NCI-H187 treated with DMSO at 0.1 percent for 48 hours (cell line): Measurements from ENCODE around the gene DST.
A peak's percentile ranks its signal among the peaks of the same experiment; 100 is the strongest.
"Not testable (repeated sequence)": the region's sequence is repeated elsewhere in the genome, so short reads cannot be mapped to it uniquely, and the experiment has no call there.

Experiments used
- DNase-seq: peaks from one replicate; lab custom pipeline; 2025; lab: John Stamatoyannopoulos, UW

The DST gene

DNA sequence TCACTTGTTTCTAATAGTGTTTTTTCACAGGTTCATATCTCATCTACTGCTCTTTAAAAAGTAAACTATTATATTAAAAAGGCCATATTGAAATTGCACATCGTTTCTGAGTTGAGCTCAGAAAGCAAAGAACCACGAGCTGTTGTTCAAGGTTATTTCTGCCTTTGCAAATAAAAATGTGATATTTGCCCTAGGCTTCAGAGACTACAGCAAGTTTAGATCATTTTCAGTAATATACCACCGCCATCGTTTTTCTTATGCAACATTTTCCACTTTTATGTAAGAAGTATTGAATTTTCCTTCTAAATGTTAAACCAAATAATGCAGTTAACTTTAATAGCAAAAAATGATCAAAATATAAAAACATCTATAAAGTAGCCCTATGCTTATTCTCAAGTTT lies 71.1 kb downstream of the DST start:
- no peak for DNase-seq

DNA sequence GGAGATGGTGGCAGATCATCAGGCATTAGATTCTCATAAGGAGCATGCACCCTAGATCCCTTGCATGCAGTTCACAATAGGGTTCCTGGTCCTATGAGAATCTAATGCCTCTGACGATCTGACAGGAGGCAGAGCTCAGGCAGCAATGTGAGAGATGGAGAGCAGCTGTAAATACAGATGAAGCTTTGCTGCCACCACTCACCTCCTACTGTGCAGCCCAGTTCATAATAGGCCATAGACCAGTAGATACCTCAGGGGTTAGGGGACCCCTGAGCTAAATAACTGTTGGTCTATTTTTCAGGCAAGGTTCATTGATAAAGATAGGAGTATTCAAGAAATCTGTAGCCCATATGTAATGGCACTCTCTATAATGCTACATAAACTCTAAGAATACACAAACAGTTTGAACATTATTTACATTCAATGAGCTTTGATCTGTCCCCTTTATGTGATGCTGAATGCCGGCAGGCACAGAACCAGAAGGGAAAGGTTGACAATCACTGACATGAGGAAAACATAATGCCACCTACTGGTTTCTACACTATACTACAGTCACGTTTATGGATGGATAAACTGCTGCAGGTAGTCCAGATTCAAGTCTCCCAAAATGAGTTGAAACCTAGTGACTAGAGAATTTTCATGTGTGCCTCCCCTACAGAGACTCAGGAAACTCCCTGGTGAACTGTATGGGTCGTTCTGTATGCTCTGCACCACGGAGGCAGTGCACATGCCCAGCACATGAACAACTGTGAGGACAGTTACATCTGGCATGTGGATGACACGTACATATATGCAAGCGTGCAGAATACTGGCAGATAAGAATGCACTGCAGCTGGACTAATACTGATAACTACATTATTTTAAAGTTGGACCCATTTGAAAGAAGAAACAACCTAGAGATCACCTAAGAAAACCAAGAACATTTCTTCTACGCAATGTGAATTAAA lies 72.0 kb downstream of the DST start:
- no peak for DNase-seq

DNA sequence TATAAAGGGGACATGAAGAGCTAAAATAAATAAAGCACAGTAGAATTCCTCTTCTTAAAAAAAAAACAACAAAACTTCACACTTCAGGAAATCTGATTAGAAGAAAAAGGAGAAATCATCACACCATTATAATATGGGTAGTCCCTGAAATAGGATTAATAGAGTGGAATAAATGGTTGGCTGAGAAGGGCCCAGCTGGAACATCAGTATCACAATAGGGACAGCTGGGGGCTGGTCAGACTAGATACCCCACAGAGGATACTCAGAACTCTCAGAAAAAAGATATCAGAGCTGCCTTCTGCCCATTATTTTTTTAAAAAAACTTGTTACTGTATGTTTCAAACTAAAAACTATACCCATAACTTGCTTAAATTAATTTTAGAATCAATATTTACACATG lies 75.2 kb downstream of the DST start:
- DNase-seq, result no peak

DNA sequence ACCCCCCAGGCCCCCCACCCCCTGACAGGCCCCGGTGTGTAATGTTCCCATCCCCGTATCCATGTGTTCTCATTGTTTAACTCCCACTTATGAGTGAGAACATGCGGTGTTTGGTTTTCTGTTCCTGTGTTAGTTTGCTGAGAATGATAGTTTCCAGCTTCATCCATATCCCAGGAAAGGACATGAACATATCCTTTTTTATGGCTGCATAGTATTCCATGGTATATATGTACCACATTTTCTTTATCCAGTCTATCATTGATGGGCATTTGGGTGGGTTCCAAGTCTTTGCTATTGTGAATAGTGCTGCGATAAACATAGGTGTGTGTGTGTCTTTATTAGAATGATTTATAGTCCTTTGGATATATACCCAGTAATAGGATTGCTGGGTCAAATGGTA lies 80.0 kb downstream of the DST start:
- not testable (repeated sequence) for DNase-seq

DNA sequence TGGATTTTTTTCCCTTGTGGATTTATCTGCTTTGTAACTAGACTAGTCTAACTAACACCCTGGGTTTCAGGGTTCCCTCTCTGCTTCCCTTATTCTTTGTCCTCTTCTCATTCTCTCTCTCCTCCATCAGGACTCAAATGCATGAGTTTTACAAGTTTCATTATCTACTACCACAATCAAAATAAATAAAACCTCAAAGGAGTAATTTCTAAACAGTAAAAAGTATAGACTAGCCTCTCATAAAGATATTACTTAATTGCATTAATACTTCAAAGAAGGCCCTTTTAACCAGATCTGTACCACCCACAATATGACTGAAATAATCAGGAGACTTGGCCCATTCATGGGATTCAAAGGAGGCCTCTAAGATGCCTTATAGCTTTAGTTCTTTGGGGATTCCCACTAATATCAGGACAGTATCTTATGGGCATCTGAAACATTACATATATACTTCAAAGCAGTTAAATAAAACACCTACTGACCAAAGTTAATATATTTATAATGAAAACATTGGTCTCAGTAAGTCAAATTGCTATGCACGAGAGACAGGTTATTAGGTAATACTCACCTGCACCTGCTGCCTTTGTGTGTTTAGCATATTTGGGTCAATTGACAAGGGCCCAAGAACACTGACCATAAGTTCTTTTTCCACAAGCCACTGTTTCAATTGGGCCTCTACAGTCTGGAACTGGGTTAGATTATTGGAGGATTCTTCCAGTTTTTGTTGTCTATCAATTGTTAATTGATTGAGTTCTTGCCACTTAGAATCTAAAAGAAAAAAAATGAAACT lies 85.7 kb downstream of the DST start:
- DNase-seq, result no peak

DNA sequence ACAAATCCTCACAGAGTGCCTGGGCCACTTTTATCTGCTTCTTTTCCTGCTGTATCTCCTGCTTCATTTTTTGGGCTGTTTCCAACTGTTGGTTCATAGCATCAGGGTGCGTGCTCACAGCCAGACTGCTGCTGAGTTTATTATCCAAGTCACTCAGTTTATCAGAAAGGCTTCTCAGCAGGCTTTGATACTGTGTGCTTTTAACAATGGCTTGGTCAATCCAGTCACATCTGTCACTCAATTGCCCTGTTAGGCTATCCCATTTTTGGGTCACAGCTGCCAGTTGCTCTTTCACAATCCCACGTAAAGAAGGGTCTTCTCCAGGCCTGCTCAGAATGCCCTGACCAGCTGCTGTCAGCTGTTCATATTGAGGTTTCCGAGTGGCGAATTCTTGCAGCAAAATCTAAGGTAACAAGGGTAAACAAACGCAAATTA lies 87.2 kb downstream of the DST start:
- DNase-seq, result no peak

DNA sequence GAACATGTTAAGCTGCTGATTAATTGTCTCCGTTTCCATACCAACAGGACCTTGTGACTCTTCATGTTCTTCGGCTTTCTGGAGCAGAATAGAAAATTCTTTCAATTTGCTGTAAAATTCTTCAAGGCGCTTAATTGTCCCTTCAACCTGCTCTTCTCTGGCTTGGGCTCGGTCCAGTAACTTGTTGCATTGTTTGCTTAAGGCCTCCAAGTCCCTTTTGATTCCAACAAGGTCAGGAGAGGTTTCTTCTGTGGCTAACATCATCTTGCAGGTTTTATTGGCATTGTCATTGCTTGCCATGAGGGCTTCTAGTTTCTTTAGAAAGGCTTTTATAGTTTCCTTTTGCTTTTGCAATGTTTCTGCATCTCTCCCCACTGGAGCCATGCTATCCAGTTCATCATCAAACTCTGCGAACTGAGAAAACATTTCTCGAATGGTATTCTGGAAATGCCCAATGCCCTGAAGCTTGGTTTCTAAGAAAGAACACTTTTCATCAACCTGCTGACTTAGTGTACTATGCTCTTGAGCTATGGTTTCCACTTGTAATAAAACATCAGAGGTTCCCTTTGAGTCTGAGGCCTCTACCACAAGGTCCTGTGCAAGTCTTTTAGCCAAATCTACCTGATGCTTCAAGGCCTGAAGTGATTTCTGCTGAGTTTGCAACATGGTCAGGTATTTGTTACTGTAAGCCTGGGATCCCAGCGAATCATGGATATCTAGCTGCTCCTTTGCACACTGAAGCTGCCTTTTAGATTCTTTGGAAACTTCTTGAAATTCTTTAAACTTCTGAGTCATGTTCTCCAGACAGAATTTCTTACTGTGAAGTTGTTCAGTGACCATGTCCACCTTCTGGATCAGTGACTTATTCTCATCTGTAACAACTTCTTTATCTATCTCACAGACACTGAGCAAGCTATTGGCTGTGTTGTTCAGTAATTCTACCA lies 90.2 kb downstream of the DST start:
- DNase-seq, result no peak

DNA sequence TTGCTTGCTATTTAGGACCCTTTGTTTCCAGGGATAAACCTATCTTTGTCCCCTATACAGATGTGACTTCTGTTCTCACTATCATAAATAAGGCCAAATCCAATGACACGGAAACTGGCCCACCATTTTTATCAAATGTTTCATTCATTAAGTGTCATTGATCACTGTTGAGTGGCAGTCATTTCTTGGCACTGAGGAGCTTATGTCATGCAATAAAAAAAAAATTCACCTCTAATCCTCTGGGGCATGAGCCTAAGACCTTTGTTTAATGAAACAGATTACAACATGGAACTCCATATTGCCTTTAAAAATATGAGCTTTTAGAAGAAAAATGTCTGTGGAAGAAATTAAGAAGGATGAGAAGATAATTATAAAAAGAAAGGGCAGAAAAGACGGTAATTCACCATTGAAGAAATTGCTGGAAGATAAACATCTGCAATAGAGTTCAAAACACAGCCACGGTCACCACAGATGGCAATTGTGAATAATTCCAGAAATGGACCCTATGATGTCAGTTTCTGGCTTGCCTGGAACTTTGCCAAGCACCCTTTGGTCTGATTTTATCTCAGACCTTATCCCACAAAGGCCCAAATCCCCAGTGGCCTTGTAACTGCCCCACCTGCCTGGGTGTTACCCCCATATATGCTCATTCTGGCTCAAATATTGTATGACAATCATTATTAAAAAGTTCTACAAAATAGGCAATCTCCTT lies 91.1 kb downstream of the DST start:
- DNase-seq, result no peak

DNA sequence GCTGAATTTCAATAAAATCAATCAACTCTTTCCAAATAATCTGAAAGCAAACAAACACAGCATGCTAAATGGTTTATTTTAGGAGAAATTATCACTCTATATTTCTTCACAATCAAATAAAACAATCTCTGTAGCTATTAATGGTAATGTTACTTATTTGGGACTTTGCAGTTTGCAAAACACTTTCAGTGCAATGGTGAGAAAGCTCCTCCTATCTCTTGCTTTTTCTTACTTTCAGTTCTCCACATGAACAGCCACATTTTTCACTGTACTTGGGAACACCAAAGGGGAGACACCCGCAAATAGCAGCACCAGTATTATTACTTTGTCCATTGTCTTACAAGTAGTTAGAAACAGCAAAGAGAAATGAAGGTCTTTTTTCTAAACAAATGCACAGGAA lies 92.4 kb downstream of the DST start:
- no peak for DNase-seq

DNA sequence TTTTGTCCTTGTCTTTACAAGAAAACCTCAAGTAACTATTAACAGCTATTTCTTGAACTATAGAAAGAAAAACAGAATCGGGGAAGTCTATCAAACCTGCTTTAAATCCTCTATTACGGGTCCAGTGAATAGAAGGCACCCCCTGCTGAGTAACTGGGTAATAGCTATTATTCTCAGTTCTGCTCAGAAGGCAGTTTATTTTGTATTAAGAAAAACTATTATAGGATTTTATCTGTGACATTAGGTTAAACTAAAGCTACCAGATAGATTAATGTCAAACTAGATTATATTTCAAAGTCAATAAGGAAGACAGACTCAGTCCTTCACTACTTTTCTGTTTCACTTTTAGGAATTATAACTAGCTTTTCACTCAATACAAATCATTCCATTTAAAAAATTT lies 93.7 kb downstream of the DST start:
- DNase-seq, result no peak

DNA sequence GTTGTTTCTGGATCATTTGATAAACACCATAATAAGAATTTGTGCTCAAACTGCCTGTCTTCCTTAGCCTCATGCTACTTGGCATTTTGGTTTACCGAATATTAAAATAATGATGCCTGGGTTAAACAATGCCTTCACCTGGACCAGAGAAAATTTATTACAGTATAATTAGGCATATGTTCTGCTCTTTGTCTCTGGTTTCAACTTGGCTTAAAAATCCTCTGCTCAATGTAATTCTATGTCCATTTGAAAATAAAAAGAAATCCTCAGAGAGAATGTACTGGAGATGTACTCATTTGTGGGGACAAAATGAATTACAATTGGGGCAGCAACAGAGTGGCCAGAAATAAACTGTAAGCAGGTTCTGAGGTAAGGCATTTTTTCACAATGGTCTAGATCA lies 95.0 kb downstream of the DST start:
- no peak for DNase-seq

DNA sequence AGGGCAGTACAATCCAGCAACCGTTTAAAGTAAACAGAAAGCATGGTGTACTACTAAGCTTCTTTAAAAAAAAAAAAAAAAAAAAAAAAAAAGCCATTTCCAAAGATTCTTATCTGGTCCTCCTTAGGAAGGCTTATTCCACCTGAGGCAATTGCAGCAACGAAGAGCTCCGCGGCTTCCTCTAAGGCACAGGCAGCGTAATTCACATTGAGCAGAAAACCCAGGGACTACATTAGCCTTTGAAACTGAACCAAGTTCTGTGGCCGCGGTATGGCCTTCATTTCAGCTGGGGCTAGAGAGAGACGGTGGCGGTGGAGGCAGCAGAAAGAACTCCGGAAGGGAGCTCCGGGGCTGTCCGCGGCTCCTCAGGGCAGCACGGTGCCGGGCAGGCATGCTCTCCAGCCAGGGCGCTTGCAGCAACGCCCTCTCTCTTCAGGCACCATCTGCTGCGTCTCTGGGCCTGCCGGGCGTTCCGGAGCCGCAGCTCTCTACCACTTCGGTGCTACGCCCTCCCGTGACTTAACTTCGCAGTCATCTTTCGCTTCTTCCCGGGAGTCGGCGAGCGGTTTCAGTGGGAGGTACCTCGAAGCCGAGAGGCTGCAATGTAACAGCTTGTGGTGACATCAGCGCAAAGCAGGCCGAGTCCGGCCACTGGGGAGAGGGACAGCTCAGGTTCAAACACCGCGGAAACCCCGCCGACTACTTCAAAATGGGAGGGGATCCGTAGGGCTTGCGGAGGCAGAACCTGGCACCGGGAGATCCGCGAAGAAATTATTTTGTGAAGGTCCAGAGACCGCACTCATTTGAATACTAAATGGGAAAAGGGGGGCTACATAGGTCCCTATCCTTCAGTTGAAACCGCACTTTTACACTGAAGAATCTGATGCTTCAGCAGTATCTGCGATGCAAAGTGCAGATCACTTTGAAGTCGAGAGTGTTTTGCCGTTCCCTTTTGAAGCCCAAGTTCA lies 100.0 kb downstream of the DST start:
- peak; percentile 72 for DNase-seq

DNA sequence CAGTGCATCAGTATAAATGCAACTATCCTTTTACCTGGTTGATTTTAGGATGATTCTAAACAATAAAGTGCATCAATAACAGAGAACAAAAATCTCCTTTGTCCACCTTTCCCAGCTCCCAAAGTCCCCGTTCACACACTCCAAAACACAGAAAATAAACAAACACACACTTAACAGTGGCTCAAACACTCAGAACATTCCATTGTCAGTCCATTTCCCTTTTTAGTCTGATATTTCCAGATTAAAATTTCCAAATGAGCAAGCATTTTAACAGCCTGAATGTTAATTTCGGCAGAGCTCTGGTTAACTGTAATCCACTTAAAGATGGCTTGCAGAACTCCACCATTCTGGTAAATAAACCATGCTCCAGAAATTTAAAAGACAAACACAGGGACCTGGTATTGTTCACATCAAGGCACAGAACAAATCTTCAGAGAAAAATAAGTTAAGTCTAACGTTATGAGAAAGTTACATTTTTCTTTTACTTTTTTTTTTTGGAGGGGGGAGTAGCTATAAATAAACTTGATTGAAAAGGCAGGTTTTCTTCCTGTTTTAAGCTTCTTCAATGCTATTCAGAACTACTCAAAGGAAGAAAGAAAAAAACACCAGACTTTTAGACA lies 100.8 kb downstream of the DST start:
- DNase-seq, result no peak

DNA sequence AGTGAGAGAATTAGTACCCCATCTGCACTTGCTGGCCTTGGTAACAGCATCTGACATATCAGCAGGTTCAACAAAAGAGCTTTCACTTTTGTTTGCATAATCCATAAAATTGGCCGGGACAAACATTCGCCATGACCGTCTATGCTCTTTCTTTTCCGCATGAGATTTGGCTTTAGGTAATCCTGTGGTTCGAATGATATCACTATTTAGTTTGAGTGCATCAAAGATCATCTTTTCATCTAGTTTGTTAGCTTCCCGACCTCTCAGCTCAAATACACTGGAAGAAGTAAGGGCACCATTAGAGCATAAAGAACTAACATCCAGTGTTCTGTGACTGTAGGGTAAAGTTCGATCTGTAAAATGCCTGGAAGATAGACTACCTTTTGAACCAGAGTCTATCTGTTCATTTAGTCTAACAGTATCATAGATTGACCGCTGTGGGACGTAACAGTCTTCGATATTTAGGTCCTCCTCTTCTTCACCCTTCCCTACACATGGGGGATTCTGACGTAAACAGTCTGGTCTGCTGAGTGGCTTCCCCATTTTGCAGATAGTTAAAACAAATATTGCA lies 101.6 kb downstream of the DST start:
- no peak for DNase-seq

DNA sequence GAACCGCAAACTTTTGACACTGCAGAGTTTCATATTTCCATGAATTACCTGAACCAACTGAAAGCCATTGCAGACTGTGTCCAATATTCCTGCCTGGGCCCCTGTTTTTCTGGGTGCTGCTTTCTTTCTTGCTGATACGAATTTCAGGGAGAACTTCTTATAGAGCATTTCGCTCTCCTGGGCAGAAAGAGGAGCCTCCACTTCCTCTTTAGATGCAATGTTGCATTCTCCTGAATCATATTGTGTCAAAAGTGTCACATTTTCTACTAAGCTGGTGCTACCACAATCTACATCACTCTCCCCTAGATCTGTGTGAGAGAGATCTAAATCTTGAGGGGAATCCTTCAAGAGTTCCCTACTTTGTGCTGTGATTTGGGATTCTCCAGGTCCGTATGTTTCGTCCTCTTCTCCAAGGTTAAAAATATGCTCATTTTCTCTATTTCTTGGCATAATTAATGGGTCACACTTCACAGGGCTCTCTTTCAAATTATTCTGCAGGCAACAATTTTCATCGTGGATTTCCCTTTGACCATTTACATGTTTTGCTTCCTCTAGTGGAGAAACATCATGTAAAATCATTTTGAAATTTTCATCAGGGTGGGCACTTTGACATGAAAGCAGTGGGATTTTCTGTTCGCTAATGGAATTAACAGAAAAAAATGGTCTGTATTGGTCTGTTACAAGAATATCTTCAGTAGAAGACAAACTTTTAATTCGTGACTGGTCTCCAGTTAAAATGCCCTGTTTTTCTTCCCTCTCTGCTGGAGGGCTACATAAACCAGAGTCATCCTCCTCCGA lies 102.3 kb downstream of the DST start:
- no peak for DNase-seq

DNA sequence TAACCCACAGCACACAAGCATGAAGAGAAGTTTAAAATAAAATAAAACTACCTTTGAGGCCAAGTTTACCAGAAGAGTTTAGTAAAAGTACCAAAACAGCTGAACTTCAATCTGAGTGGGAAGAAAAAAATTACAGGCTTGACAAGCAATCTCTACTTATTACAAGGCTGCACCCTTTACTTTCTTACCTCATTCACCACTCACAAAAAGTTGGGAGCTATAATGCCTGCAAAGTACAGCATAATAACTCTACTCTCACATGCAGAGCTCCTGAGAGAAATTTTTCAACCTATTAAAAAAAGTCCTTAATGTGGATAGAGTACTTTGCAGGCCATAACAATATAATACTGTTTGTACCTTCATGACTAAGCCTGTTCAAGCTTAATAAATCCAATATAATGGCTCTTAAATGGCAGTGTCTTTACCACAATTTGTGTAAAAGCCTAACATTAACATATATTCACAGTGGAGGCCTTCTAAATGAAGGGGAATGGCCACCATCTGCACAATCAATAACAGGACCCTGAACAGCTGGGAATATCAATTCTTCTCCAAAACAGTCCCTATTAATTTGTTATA lies 103.1 kb downstream of the DST start:
- no peak for DNase-seq

DNA sequence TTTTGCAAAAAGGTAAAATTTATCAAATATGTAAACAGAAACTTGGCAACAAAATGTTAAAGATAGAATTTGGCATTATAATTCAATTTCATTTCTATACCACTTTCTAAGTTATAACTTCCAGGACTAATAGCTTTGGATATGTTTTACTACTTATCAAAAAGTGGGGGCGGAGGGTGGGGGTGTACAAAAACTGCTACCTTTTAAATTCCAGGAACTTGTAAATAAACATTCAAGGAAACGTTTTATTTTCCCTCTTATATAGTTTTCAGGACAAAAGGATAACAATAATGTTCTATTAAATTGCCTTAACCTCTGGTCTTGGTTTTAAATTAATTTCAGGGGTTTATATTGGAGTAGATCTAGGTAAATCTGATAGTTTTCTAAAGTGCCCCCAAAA lies 103.8 kb downstream of the DST start:
- DNase-seq, result no peak

DNA sequence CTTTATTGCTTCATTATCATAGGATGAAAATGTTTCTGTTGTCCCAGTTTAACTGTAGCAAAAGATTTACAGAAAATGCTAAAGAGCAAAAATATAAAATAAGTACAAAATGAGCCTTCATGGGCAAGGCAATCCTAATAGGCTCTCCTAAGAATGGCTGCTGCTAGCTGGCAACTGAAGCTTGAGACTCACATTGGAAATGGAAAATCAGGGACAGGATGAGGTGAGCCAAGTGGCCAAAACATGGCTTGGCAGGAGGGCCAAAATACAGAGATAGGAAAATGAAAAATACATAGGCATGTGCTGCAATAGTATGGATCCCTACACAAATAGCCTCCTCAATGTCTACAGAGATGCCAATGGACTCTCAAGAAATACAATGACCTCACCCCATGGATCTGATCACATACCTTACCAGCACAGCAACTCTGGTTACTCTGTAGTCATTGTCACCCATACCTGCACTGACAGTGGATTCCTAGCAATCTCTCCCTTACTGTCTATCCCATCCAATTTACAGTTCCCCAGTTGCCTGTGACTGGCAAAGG lies 105.4 kb downstream of the DST start:
- DNase-seq, result no peak
